H1 (cell line): Measurements from ENCODE around the gene RAB11FIP3.

Source experiments
- ATF3 ChIP-seq: IDR thresholded peaks from 2 replicates; pipeline ENCODE4 v1.6.1; 2011; ENCODE audit warnings: low read depth, mild to moderate bottlenecking, low read length; ENCODE audit not compliant: insufficient read depth
- CHD1 ChIP-seq: IDR thresholded peaks from 2 replicates; pipeline ENCODE4 v1.6.1; 2012; ENCODE audit warnings: low read depth, low read length, improper control_type of control experiment
- CREB1 ChIP-seq: IDR thresholded peaks from 2 replicates; pipeline ENCODE4 v1.6.1; 2012; ENCODE audit warnings: inconsistent platforms
- CTCF ChIP-seq, 3 experiments: IDR thresholded peaks; 1 replicate in 2 of 3; 2 replicates in 1 of 3; pipeline versions ENCODE4 v1.5.1 to v1.6.1; 2011; ENCODE audit warnings: low read length in 3 of 3, mild to moderate bottlenecking in 3 of 3, inconsistent platforms in 2 of 3, low read depth in 1 of 3, moderate library complexity in 1 of 3; ENCODE audit not compliant: insufficient read depth in 1 of 3; ENCODE audit errors: control extremely low read depth in 1 of 3
- PHF8 ChIP-seq: fragments of 200-600 bp; sonication (generic); conservative IDR thresholded peaks from 2 replicates; pipeline ENCODE4 v1.7.1; 2012; ENCODE audit warnings: low read depth, mild to moderate bottlenecking, inconsistent platforms, low read length, moderate library complexity
- POLR2A ChIP-seq, 2 experiments: IDR thresholded peaks; 1 replicate in 1 of 2; 2 replicates in 1 of 2; pipeline ENCODE4 v1.6.1; 2011; ENCODE audit warnings: low read depth in 2 of 2, low read length in 2 of 2, mild to moderate bottlenecking in 2 of 2; ENCODE audit errors: control extremely low read depth in 1 of 2
- POLR2AphosphoS5 ChIP-seq: IDR thresholded peaks from 2 replicates; pipeline ENCODE4 v1.6.1; 2011; ENCODE audit warnings: low read depth, low read length
- RFX5 ChIP-seq: IDR thresholded peaks from 2 replicates; pipeline ENCODE4 v1.6.1; 2011; ENCODE audit warnings: low read depth, low read length, improper control_type of control experiment, borderline replicate concordance
- SIN3A ChIP-seq, 2 experiments: IDR thresholded peaks in 1 of 2; conservative IDR thresholded peaks in 1 of 2; 2 replicates each; pipeline ENCODE4 v1.6.1; 2011 to 2012; ENCODE audit warnings: low read length in 2 of 2, improper control_type of control experiment in 1 of 2, low read depth in 1 of 2, mild to moderate bottlenecking in 1 of 2
- TAF7 ChIP-seq: optimal IDR thresholded peaks from 2 replicates; pipeline ENCODE3; 2011; ENCODE audit warnings: low read depth, mild to moderate bottlenecking, inconsistent platforms, low read length, moderate library complexity, borderline replicate concordance
- TEAD4 ChIP-seq: IDR thresholded peaks from 2 replicates; pipeline ENCODE4 v1.6.1; 2012; ENCODE audit warnings: low read depth, low read length, inconsistent platforms, mixed read lengths
- YY1 ChIP-seq: IDR thresholded peaks from 2 replicates; pipeline ENCODE4 v1.6.1; 2011; ENCODE audit warnings: low read depth, mild to moderate bottlenecking, low read length

DNA sequence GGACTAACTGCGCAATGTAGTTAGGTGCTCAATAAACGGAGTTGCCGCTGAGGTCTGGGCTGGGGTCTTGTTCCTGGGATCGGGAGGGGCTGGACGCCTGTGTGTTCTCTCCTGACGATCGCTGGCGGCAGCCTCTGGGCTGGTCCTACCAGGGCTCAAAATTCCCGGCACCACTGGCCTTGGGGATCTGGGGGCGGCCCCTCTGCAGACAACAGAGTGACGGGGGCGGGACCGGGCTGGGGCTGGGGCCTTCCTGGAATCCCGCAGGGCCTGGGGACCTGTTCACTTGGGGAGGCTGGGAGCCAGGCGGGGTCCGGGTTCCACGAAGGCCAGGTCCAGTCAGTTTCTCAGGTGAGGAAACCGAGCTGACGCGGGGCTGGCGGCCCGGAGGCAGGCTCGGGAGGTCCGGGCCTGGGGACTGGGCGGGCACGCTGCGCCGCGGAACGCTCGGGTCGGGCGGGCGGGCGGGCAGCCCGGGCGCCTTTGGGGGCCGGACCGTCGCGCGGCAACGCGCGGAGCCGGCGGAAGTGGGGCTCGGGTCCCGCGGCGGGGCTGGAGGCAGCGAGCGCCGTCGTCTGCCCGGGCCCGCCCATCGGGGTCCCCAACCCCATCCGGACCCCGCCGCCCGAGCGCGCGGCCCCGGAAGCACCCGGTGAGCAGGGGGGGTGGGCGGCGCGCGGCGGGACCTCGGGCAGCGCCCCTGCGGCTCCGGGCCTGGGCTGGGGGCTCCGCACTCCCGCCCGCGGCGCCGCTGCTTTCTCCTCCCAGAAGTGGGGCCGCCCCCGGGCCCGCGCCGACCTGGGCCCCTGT, 144.2 kb downstream of the RAB11FIP3 start, which contains the start of gene PIGQ:
- TF ChIP-seq YY1 (no peak), PHF8 (peak; percentile 52), CTCF (IDR thresholded peaks at IDR 0.05; ENCODE audit: control extremely low read depth in 1 of 3, insufficient read depth in 1 of 3, low read depth in 1 of 3, low read length in 3 of 3) (no peak), ATF3 (no peak), SIN3A (conservative IDR thresholded peaks at IDR 0.05 in 1 of 2, IDR thresholded peaks at IDR 0.05 in 1 of 2; ENCODE audit: low read depth in 1 of 2, low read length in 2 of 2) (0 out of 4 replicates have a peak, but pooled peaks of 1 of the 2 experiments have one; percentile 37), POLR2A (IDR thresholded peaks at IDR 0.05; ENCODE audit: control extremely low read depth in 1 of 2, low read depth in 2 of 2, low read length in 2 of 2) (peak in 1 of 2 experiments; percentile 33; a peak in 1 of 3 replicates), CHD1 (no peak), POLR2AphosphoS5 (0 out of 2 replicates have a peak, but pooled peaks have one; percentile 36), CREB1 (no peak), TEAD4 (no peak), RFX5 (no peak), TAF7 (peak; percentile 25)
